Liver (tissue), 9 donors: Measurements from ENCODE around the gene HMGB2. TPM values are rescaled to one million over a fixed set of nuclear protein-coding genes. Genes with fewer than 3 reads are reported as not detected.
A peak's percentile ranks its signal among the peaks of the same experiment; 100 is the strongest.

Experiments used
- DNase-seq: peaks from one replicate; pipeline ENCODE4 v3.0.0-alpha.2; 2017; ENCODE audit warnings: low spot score
- H3K27ac ChIP-seq, 2 donors: one replicate each; pipeline ENCODE4 v1.7.0; 2013; ENCODE audit warnings: inconsistent platforms in 2 of 2, low read length in 2 of 2, control low read depth in 1 of 2, low read depth in 1 of 2, mild to moderate bottlenecking in 1 of 2
- H3K27me3 ChIP-seq, 4 donors: one replicate each; pipeline versions ENCODE4 v1.6.1 to v1.7.0; 2013; ENCODE audit warnings: low read length in 3 of 4, inconsistent platforms in 1 of 4, mild to moderate bottlenecking in 1 of 4, moderate library complexity in 1 of 4; ENCODE audit not compliant: control insufficient read depth in 4 of 4, insufficient read depth in 4 of 4
- H3K36me3 ChIP-seq, 4 donors: one replicate each; pipeline versions ENCODE4 v1.6.1 to v1.7.0; 2013; ENCODE audit warnings: low read length in 3 of 4, mild to moderate bottlenecking in 3 of 4, low read depth in 1 of 4, moderate library complexity in 1 of 4; ENCODE audit not compliant: control insufficient read depth in 4 of 4, insufficient read depth in 3 of 4
- H3K4me1 ChIP-seq, 4 donors: one replicate each; pipeline versions ENCODE4 v1.6.1 to v1.7.0; 2013; ENCODE audit warnings: low read length in 3 of 4, mild to moderate bottlenecking in 3 of 4, moderate library complexity in 1 of 4; ENCODE audit not compliant: control insufficient read depth in 4 of 4, insufficient read depth in 4 of 4
- H3K4me3 ChIP-seq, 3 donors: one replicate each; pipeline versions ENCODE4 v1.6.1 to v1.7.0; 2013; ENCODE audit warnings: low read length in 3 of 3, control low read depth in 1 of 3, low read depth in 1 of 3, mild to moderate bottlenecking in 1 of 3
- H3K9ac ChIP-seq, 2 donors: one replicate each; pipeline ENCODE4 v1.7.0; 2013; ENCODE audit warnings: low read length in 2 of 2, mild to moderate bottlenecking in 2 of 2, moderate library complexity in 2 of 2, control low read depth in 1 of 2, low read depth in 1 of 2
- H3K9me3 ChIP-seq, 4 donors: one replicate each; pipeline versions ENCODE4 v1.6.1 to v1.7.0; 2013; ENCODE audit warnings: low read length in 3 of 4; ENCODE audit not compliant: control insufficient read depth in 4 of 4
- ATF3 ChIP-seq: IDR thresholded peaks from 2 replicates; pipeline ENCODE4 v1.6.1; 2016; ENCODE audit warnings: antibody characterized with exemption
- CTCF ChIP-seq: fragments of 150-350 bp; IDR thresholded peaks from 2 replicates; pipeline ENCODE4 v1.5.1; 2017; ENCODE audit warnings: improper control_type of control experiment, low read depth, low read length; ENCODE audit not compliant: missing input control
- EGR1 ChIP-seq, 2 donors: IDR thresholded peaks; 2 replicates each; pipeline ENCODE4 v1.6.1; 2016 to 2018; ENCODE audit warnings: antibody characterized with exemption in 2 of 2, low read depth in 2 of 2
- FOXA1 ChIP-seq: IDR thresholded peaks from 2 replicates; pipeline ENCODE4 v1.6.1; 2016; ENCODE audit warnings: antibody characterized with exemption
- FOXA2 ChIP-seq: IDR thresholded peaks from 2 replicates; pipeline ENCODE4 v1.6.1; 2016; ENCODE audit warnings: antibody characterized with exemption
- GABPA ChIP-seq, 2 donors: IDR thresholded peaks in 1 of 2; conservative IDR thresholded peaks in 1 of 2; 2 replicates each; pipeline ENCODE4 v1.6.1; 2016; ENCODE audit warnings: antibody characterized with exemption in 2 of 2, mild to moderate bottlenecking in 1 of 2, moderate library complexity in 1 of 2
- HNF4A ChIP-seq, 2 donors: conservative IDR thresholded peaks; 2 replicates each; pipeline ENCODE4 v1.6.1; 2016; ENCODE audit warnings: antibody characterized with exemption in 2 of 2, mild to moderate bottlenecking in 2 of 2
- HNF4G ChIP-seq: IDR thresholded peaks from 2 replicates; pipeline ENCODE4 v1.6.1; 2016; ENCODE audit warnings: antibody characterized with exemption
- JUND ChIP-seq, 2 donors: IDR thresholded peaks; 2 replicates each; pipeline ENCODE4 v1.6.1; 2016; ENCODE audit warnings: antibody characterized with exemption in 2 of 2
- MAX ChIP-seq: IDR thresholded peaks from 2 replicates; pipeline ENCODE4 v1.6.1; 2016; ENCODE audit warnings: antibody characterized with exemption
- NR2F2 ChIP-seq: IDR thresholded peaks from 2 replicates; pipeline ENCODE4 v1.6.1; 2016; ENCODE audit warnings: antibody characterized with exemption
- RAD21 ChIP-seq, 2 donors: IDR thresholded peaks; 2 replicates each; pipeline ENCODE4 v1.6.1; 2016; ENCODE audit warnings: antibody characterized with exemption in 2 of 2, mild to moderate bottlenecking in 2 of 2
- REST ChIP-seq: IDR thresholded peaks from 2 replicates; pipeline ENCODE4 v1.6.1; 2016; ENCODE audit warnings: antibody characterized with exemption, mild to moderate bottlenecking
- RXRA ChIP-seq, 2 donors: IDR thresholded peaks; 2 replicates each; pipeline ENCODE4 v1.6.1; 2017 to 2018; ENCODE audit warnings: antibody characterized with exemption in 2 of 2, mild to moderate bottlenecking in 1 of 2
- SP1 ChIP-seq: IDR thresholded peaks from 2 replicates; pipeline ENCODE4 v1.6.1; 2018; ENCODE audit warnings: antibody characterized with exemption, mild to moderate bottlenecking
- TAF1 ChIP-seq: conservative IDR thresholded peaks from 2 replicates; pipeline ENCODE4 v1.6.1; 2016; ENCODE audit warnings: antibody characterized with exemption, mild to moderate bottlenecking
- YY1 ChIP-seq: IDR thresholded peaks from 2 replicates; pipeline ENCODE4 v1.6.1; 2016; ENCODE audit warnings: antibody characterized with exemption, mild to moderate bottlenecking
- ZBTB33 ChIP-seq: IDR thresholded peaks from 2 replicates; pipeline ENCODE4 v1.6.1; 2016; ENCODE audit warnings: antibody characterized with exemption
- WGBS: extraction: QIAGEN DNeasy Blood & Tissue Kit; methylation state at CpG from one replicate; pipeline ENCODE4 v1.1.7; 2013; 5-methylcytosine and 5-hydroxymethylcytosine counted together
- polyA plus RNA-seq, 2 donors: library from polyadenylated mRNA; stranded (reverse) in 1 of 2; unstranded in 1 of 2; fragments of 200-250 nt in 1 of 2; fragments of >200 nt in 1 of 2; fragmentation: Nextera tagmentation in 1 of 2; extraction: Ambion mirVana in 1 of 2; gene quantifications; one replicate each; pipeline versions ENCODE4 v1.2.1 to v1.2.3, GENCODE V29; 2013 to 2015
- total RNA-seq, 2 donors: library from RNA; depleted of rRNA; stranded (reverse); fragments of >200 nt; gene quantifications; one replicate each; pipeline ENCODE4 v1.2.3, GENCODE V29; 2014
- donor health status: healthy.
- donor health status: healthy.
- donor health status: healthy.
- donor health status: healthy.
- donor health status: healthy.

Gene HMGB2
- total RNA-seq (100 to 1,000 TPM in 1 of 2 donors, 1 to 10 TPM in 1; 7.2 to 271 TPM), polyA plus RNA-seq (10 to 100 TPM; 12.3 to 21.4 TPM)

GRCh38 chr4:173334085-173334890, at the start of gene HMGB2:
HMGB2 (minus strand) TSS chr4:173334358; CDS start chr4:173333649, 709 bp downstream.
- TF ChIP-seq MAX, result peak; percentile 39
- no peak for TF ChIP-seq RAD21 (IDR thresholded peaks at IDR 0.05)
- TF ChIP-seq EGR1 (IDR thresholded peaks at IDR 0.05; ENCODE audit: low read depth in 2 of 2), result peak in 1 of 2 donors; percentile 9
- TF ChIP-seq TAF1, result peak; percentile 98
- TF ChIP-seq REST, result peak; percentile 95
- TF ChIP-seq SP1, result peak; percentile 94
- TF ChIP-seq FOXA1, result no peak
- no peak for TF ChIP-seq FOXA2
- peak in 1 of 2 donors; percentile 23 for TF ChIP-seq JUND (IDR thresholded peaks at IDR 0.05)
- no peak for TF ChIP-seq NR2F2
- no peak for TF ChIP-seq ATF3
- TF ChIP-seq GABPA (IDR thresholded peaks at IDR 0.05 in 1 of 2, conservative IDR thresholded peaks at IDR 0.05 in 1 of 2), result no peak
- TF ChIP-seq HNF4A (conservative IDR thresholded peaks at IDR 0.05), result peak; percentile 21 to 45
- no peak for TF ChIP-seq CTCF
- TF ChIP-seq RXRA (IDR thresholded peaks at IDR 0.05), result peak; percentile 85 to 93
- TF ChIP-seq YY1, result peak; percentile 95
- peak; percentile 42 for TF ChIP-seq ZBTB33
- TF ChIP-seq HNF4G, result no peak
- peak; percentile 100 for DNase-seq
- peaks cover 0 to 17% (median 9%) of the 10 kb centered on the region in 4 donors for H3K4me1 ChIP-seq
- peak within 1 kb of the TSS; percentile 100 for H3K27ac ChIP-seq
- under 1% methylated on average over 61 of the region's 61 CpGs for WGBS
- peaks cover 0 to 5% (median 3%) of the 10 kb centered on the region in 4 donors for H3K36me3 ChIP-seq
- no peaks in the 10 kb centered on the region for H3K27me3 ChIP-seq
- no peaks in the 10 kb centered on the region for H3K9me3 ChIP-seq
- H3K9ac ChIP-seq, result peak within 1 kb of the TSS; percentile 87 to 99
- peak within 1 kb of the TSS; percentile 88 to 97 (median 88) for H3K4me3 ChIP-seq
